Sigmoid colon (tissue), 7 donors: Measurements from ENCODE around the gene ZNF282. TPM values are rescaled to one million over a fixed set of nuclear protein-coding genes. Genes with fewer than 3 reads are reported as not detected.

Experiments used
- polyA plus RNA-seq, 3 donors: library from polyadenylated mRNA; stranded (reverse); fragments of 200-250 nt; gene quantifications; one replicate each; pipeline ENCODE4 v1.2.3, GENCODE V29; 2013
- small RNA-seq, 3 donors: library from RNA; depleted of rRNA; stranded (forward); fragments of <200 nt; gene quantifications; one replicate each; pipeline ENCODE3, GENCODE V24; 2016
- total RNA-seq, 4 donors: library from RNA; depleted of rRNA; stranded (reverse); fragments of >200 nt; gene quantifications; one replicate each; pipeline ENCODE4 v1.1.0, GENCODE V29; 2016
- donor health status: healthy with polysubstance abuse.
- donor health status: Bipolar disorder and iron deficiency.
- donor health status: healthy.

Gene ZNF282
- total and polyA plus RNA-seq, 7 donors, result 6.9 to 24.9 (median 13.8) TPM

Small RNAs within 50 kb of the gene (small RNA-seq; reads per million reads assigned to genes)
- 0 reads per million in 3 donors for gene AC004890.1

Other genes starting within 250 kb of the ZNF282 start
- 10 to 100 TPM; 34.3 to 47.4 (median 39.7) TPM for gene PDIA4, start 167.0 kb upstream of the ZNF282 start, total RNA-seq
- gene PDIA4, start 167.0 kb upstream of the ZNF282 start, polyA plus RNA-seq, result 100 to 1,000 TPM in 1 of 3 donors, 10 to 100 TPM in 2; 11.4 to 183 (median 40.9) TPM
- 1 to 10 TPM; 3.0 to 6.9 (median 3.9) TPM for gene ZNF786, start 104.8 kb upstream of the ZNF282 start, total RNA-seq
- gene ZNF786, start 104.8 kb upstream of the ZNF282 start, polyA plus RNA-seq, result 1 to 10 TPM in 2 of 3 donors, under 1 TPM in 1; 0.60 to 4.6 (median 1.2) TPM
- gene ZNF425, start 69.2 kb upstream of the ZNF282 start, total RNA-seq, result 1 to 10 TPM; 2.9 to 4.9 (median 3.6) TPM
- under 1 TPM; 0.60 to 0.85 (median 0.69) TPM for gene ZNF425, start 69.2 kb upstream of the ZNF282 start, polyA plus RNA-seq
- gene ZNF398, start 48.1 kb upstream of the ZNF282 start, total RNA-seq, result 10 to 100 TPM; 13.0 to 19.7 (median 18.4) TPM
- gene ZNF398, start 48.1 kb upstream of the ZNF282 start, polyA plus RNA-seq, result 1 to 10 TPM; 2.4 to 5.3 (median 2.5) TPM
- 10 to 100 TPM in 1 of 4 donors, 1 to 10 TPM in 3; 4.1 to 13.6 (median 5.7) TPM for gene ZNF212, start 44.1 kb downstream of the ZNF282 start, total RNA-seq
- gene ZNF212, start 44.1 kb downstream of the ZNF282 start, polyA plus RNA-seq, result 1 to 10 TPM; 4.4 to 9.0 (median 6.0) TPM
- 10 to 100 TPM in 3 of 4 donors, 1 to 10 TPM in 1; 8.4 to 15.2 (median 11.3) TPM for gene ZNF783, start 66.7 kb downstream of the ZNF282 start, total RNA-seq
- 1 to 10 TPM; 1.2 to 9.4 (median 2.4) TPM for gene ZNF783, start 66.7 kb downstream of the ZNF282 start, polyA plus RNA-seq